H1 (cell line): ENCODE results near the gene TMEM181. TPM values are rescaled to one million over a fixed set of nuclear protein-coding genes. Genes with fewer than 3 reads are reported as not detected.

Source experiments
- BRCA1 ChIP-seq: IDR thresholded peaks from 2 replicates; pipeline ENCODE4 v1.6.1; 2012; ENCODE audit warnings: low read depth, low read length, improper control_type of control experiment
- EP300 ChIP-seq, 2 experiments: IDR thresholded peaks; 1 replicate in 1 of 2; 2 replicates in 1 of 2; pipeline ENCODE4 v1.6.1; 2011 to 2012; ENCODE audit warnings: low read depth in 2 of 2, low read length in 2 of 2, mild to moderate bottlenecking in 2 of 2, borderline replicate concordance in 1 of 2, inconsistent platforms in 1 of 2, moderate library complexity in 1 of 2
- TCF12 ChIP-seq: IDR thresholded peaks from 2 replicates; pipeline ENCODE4 v1.6.1; 2011; ENCODE audit warnings: low read depth, mild to moderate bottlenecking, low read length
- polyA plus RNA-seq, 7 experiments: library from polyadenylated mRNA; depleted of rRNA in 3 of 7; stranded (reverse) in 5 of 7; unstranded in 2 of 7; fragments of >200 nt in 5 of 7; fragments of 200-250 nt in 2 of 7; gene quantifications; 1 replicate in 5 of 7; 2 replicates in 1 of 7; 4 replicates in 1 of 7; pipeline versions ENCODE4 v1.2.1 to v1.2.3, GENCODE V29; 2011 to 2013; ENCODE audit warnings: missing spikeins in 2 of 7, mixed read lengths in 2 of 7
- total RNA-seq: library from RNA; stranded (reverse); fragmentation: NEBNext Ultra II Directional; extraction: Animal tissue kit (Norgen Biotek cat#: 25700); gene quantifications from 2 replicates; pipeline ENCODE4 v1.2.1, GENCODE V29; 2021

Gene TMEM181
- total and polyA plus RNA-seq, 2 of the 8 experiments (the other 6 are each of a cell fraction or from before 2014, with no cell fraction given) = 8.6 to 19.0 TPM

DNA sequence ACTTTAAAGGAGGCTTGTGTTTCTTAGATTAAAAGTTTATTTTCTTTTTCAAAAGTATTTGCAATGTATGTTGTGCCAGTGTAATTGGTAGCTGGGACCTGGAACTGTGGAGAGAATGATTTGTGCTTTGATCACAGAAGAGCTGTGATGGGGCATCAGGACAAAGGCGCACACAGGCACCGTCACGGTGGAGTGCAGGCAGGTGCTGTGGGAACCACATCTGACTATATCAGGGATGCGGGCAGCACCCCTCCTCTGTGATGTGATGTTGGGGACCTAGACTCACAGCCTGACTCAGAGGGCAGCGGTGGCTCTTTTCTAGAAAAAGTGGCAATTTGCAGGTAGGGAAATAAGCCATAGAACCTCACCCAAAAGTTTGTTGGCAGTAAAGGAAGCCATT, 124.4 kb downstream of the TMEM181 start (continued):
- TF ChIP-seq EP300 (IDR thresholded peaks at IDR 0.05; ENCODE audit: borderline replicate concordance in 1 of 2, low read depth in 2 of 2, low read length in 2 of 2) (no peak), BRCA1 (no peak), TCF12 (no peak)
